K562 (cell line): ENCODE data around the gene HDAC2. TPM values are rescaled to one million over a fixed set of nuclear protein-coding genes. Genes with fewer than 3 reads are reported as not detected.

Experiments
- ATAC-seq: fragments of 200-7000 bp; cut with Tn5 transposase; 3 replicates; pipeline ENCODE4 v1.9.1; 2020; ENCODE audit warnings: moderate library complexity
- BruUV-seq: library from RNA; stranded (reverse); fragments of 400-500 nt; replicated peaks from 2 replicates; lab custom pipeline; 2021; lab: Mats Ljungman, UMichigan
- CTCF ChIA-PET: fragments of 300-600 bp; formaldehyde crosslinking; extraction: SDS; loops from one replicate; lab custom pipeline; 2021; ENCODE audit warnings: low intra/inter-chr PET ratio; lab: Yijun Ruan, JAX
- POLR2A ChIA-PET: fragments of 300-600, 350-650 bp; sonication (Branson Sonifier 250); formaldehyde crosslinking; extraction: SDS; loops from one replicate; lab custom pipeline; 2021; ENCODE audit warnings: antibody characterized with exemption, inconsistent platforms; lab: Yijun Ruan, JAX
- DNase-seq, 4 experiments: peaks; one replicate each; pipeline versions ENCODE4 v3.0.0 to v3.0.0-alpha.2; 2011 to 2018; ENCODE audit warnings: low spot score in 3 of 4, mixed read lengths in 3 of 4; ENCODE audit errors: extremely low read depth in 1 of 4
- FAIRE-seq: peaks from 2 replicates; lab custom pipeline; 2011; peaks lifted over from hg19 to GRCh38; lab: Jason Lieb, UNC
- H2AFZ ChIP-seq: 2 replicates; pipeline ENCODE4 v1.6.0; 2011; ENCODE audit warnings: low read depth, low read length, control low read depth, inconsistent platforms
- H3K27ac ChIP-seq: fragments of 200-600 bp; 3 replicates; pipeline ENCODE4 v1.8.0; 2011; ENCODE audit warnings: low read depth, mild to moderate bottlenecking, control low read depth, inconsistent platforms, low read length, moderate library complexity, mixed read lengths; ENCODE audit errors: extremely low read depth
- H3K27me3 ChIP-seq, 2 experiments: fragments of 300-600 bp in 1 of 2; 2 replicates in 1 of 2; 3 replicates in 1 of 2; pipeline versions ENCODE4 v1.6.0 to v1.8.0; 2011; ENCODE audit warnings: inconsistent platforms in 2 of 2, low read length in 2 of 2, mild to moderate bottlenecking in 1 of 2, mixed read lengths in 1 of 2, moderate library complexity in 1 of 2; ENCODE audit not compliant: control insufficient read depth in 2 of 2, insufficient read depth in 2 of 2
- H3K36me3 ChIP-seq: fragments of 300-600 bp; 3 replicates; pipeline ENCODE4 v1.8.0; 2011; ENCODE audit warnings: mild to moderate bottlenecking, low read length, inconsistent platforms; ENCODE audit not compliant: control insufficient read depth, insufficient read depth
- H3K4me1 ChIP-seq, 2 experiments: fragments of 200-600 bp in 1 of 2; replicated peaks in 1 of 2; 2 replicates in 1 of 2; 3 replicates in 1 of 2; pipeline versions ENCODE4 v1.5.1 to v1.8.0; 2011; ENCODE audit warnings: inconsistent platforms in 2 of 2, low read length in 2 of 2, mild to moderate bottlenecking in 1 of 2, mixed read lengths in 1 of 2, moderate library complexity in 1 of 2; ENCODE audit not compliant: control insufficient read depth in 2 of 2, insufficient read depth in 2 of 2
- H3K4me2 ChIP-seq: 2 replicates; pipeline ENCODE4 v1.6.1; 2011; ENCODE audit warnings: low read length, control low read depth, inconsistent platforms, mixed read lengths; ENCODE audit not compliant: insufficient read depth
- H3K4me3 ChIP-seq: fragments of 200-600 bp; sonication (generic), shearing (Covaris generic); 2 replicates; pipeline ENCODE4 v1.5.1; 2016; ENCODE audit warnings: control low read depth, inconsistent platforms
- H3K79me2 ChIP-seq: fragments of 200-600 bp; 3 replicates; pipeline ENCODE4 v1.8.0; 2011; ENCODE audit warnings: low read length, inconsistent platforms; ENCODE audit not compliant: control insufficient read depth, insufficient read depth
- H3K9ac ChIP-seq, 2 experiments: 2 replicates each; pipeline versions ENCODE4 v1.6.0 to v1.6.1; 2011; ENCODE audit warnings: low read depth in 2 of 2, low read length in 2 of 2, control low read depth in 1 of 2, inconsistent platforms in 1 of 2, mild to moderate bottlenecking in 1 of 2, mixed read lengths in 1 of 2; ENCODE audit not compliant: insufficient read depth in 1 of 2
- H3K9me1 ChIP-seq: one replicate; pipeline ENCODE4 v1.6.0; 2011; ENCODE audit warnings: inconsistent platforms, mild to moderate bottlenecking, low read length, moderate library complexity; ENCODE audit not compliant: control insufficient read depth, insufficient read depth
- H3K9me3 ChIP-seq: replicated peaks from 2 replicates; pipeline ENCODE4 v1.5.1; 2011; ENCODE audit warnings: low read depth, low read length, inconsistent platforms; ENCODE audit not compliant: control insufficient read depth, insufficient read depth
- H4K20me1 ChIP-seq: replicated peaks from 2 replicates; pipeline ENCODE4 v1.6.1; 2011; ENCODE audit warnings: low read length, inconsistent platforms, mixed read lengths; ENCODE audit not compliant: control insufficient read depth, insufficient read depth
- BCL6 ChIP-seq: fragments of 250-450 bp; sonication (Bioruptor Pico); IDR thresholded peaks from 2 replicates; pipeline ENCODE4 v1.4.0; 2020
- ESRRB ChIP-seq: fragments of 250-450 bp; sonication (Bioruptor Pico); IDR thresholded peaks from 2 replicates; pipeline ENCODE4 v1.5.0; 2020; ENCODE audit warnings: mild to moderate bottlenecking, moderate library complexity, borderline replicate concordance
- KLF6 ChIP-seq: fragments of 250-450 bp; sonication (Bioruptor Pico); IDR thresholded peaks from 2 replicates; pipeline ENCODE4 v1.4.0; 2020; ENCODE audit warnings: mild to moderate bottlenecking, moderate library complexity, borderline replicate concordance
- PTBP1 ChIP-seq: fragments of 200-400 bp; formaldehyde crosslinking; IDR thresholded peaks from 2 replicates; pipeline ENCODE4 v1.6.1; 2017; ENCODE audit warnings: low read depth, low read length
- RCOR1 ChIP-seq, 2 experiments: IDR thresholded peaks; 2 replicates each; pipeline ENCODE4 v1.6.1; 2012; ENCODE audit warnings: low read depth in 2 of 2, low read length in 2 of 2, borderline replicate concordance in 1 of 2, improper control_type of control experiment in 1 of 2
- TEAD2 ChIP-seq: fragments of 450-650 bp; IDR thresholded peaks from 2 replicates; pipeline ENCODE4 v1.6.1; 2016; ENCODE audit warnings: missing genetic modification characterization, control low read depth, missing compliant biosample characterization
- THRA ChIP-seq: fragments of 450-650 bp; IDR thresholded peaks from 2 replicates; pipeline ENCODE4 v1.6.1; 2017; ENCODE audit warnings: mild to moderate bottlenecking, moderate library complexity
- ZNF41 ChIP-seq: fragments of 250-450 bp; sonication (Bioruptor Pico); conservative IDR thresholded peaks from 2 replicates; pipeline ENCODE4 v1.4.0; 2020; ENCODE audit warnings: mild to moderate bottlenecking
- ZSCAN29 ChIP-seq: fragments of 450-650 bp; IDR thresholded peaks from 2 replicates; pipeline ENCODE4 v1.6.1; 2017
- WGBS: fragments of 100-300 bp; shearing (Covaris generic); methylation state at CpG from one replicate; pipeline ENCODE4 v1.1.6; 2016; ENCODE audit warnings: low coverage, mixed read lengths; ENCODE audit not compliant: insufficient coverage; ENCODE audit errors: missing lambda C conversion rate; 5-methylcytosine and 5-hydroxymethylcytosine counted together
- in situ Hi-C: fragments of 300-500 bp; cut with MboI; formaldehyde crosslinking; loops from 4 replicates; pipeline ENCODE4 v1.15.0; 2018; ENCODE audit warnings: inconsistent platforms, mixed read lengths
- intact Hi-C: fragments of 100-400 bp; cut with micrococcal nuclease; formaldehyde crosslinking; loops from 2 replicates; pipeline ENCODE4 v1.14.2; 2022
- polyA plus RNA-seq, 8 experiments: library from polyadenylated mRNA; depleted of rRNA in 4 of 8; stranded (reverse) in 5 of 8; unstranded in 3 of 8; fragments of >200 nt; fragmentation: Nextera tagmentation in 2 of 8; fragmentation: Illumina TruSeq in 1 of 8; extraction: Ambion mirVana in 2 of 8; extraction: Trizol in 1 of 8; gene quantifications; 2 replicates each; pipeline versions ENCODE4 v1.2.1 to v1.2.3, GENCODE V29; 2011 to 2014; ENCODE audit warnings: inconsistent platforms in 1 of 8, missing spikeins in 1 of 8
- total RNA-seq, 7 experiments: library from RNA; depleted of rRNA in 6 of 7; stranded (reverse); fragments of >200 nt in 6 of 7; fragmentation: Illumina TruSeq in 2 of 7; extraction: Trizol in 2 of 7; gene quantifications; 2 replicates each; pipeline versions ENCODE4 v1.2.1 to v1.2.3, GENCODE V29; 2011 to 2021; ENCODE audit warnings: low replicate concordance in 1 of 7
- TF ChIP-seq, protein P1 (sequence below): sonication (generic); formaldehyde crosslinking; IDR thresholded peaks from 2 replicates; pipeline ENCODE4 v1.8.0; 2022; ENCODE audit warnings: mild to moderate bottlenecking, missing genetic modification reagents, borderline replicate concordance

Gene HDAC2
- total and polyA plus RNA-seq, 9 of the 15 experiments (the other 6 are each of a cell fraction or from before 2014, with no cell fraction given), result 67.0 to 277 (median 151) TPM

DNA sequence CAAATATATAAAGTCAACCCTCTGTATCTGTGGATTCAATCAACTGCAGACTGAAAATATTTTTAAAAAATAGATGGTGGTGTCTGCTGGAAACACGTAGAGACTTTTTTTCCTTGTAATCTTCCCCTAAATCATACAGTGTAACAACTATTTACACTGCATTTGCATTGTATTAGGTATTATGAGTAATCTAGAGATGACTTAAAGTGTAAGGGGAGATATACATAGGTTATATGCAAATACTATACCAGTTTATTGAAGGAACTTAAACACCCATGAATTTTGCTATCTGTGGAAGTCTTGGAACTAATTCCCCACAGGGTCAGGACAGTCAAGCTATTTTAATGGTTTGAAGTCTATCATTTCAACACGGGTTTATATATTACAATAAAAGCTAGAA lies 10.2 kb downstream of the HDAC2 start:
- H3K27me3 ChIP-seq, result no peaks in the 10 kb centered on the region
- intact Hi-C loops, result no loop called here
- TF ChIP-seq THRA, result no peak
- TF ChIP-seq PTBP1, result no peak
- TF ChIP-seq ZNF41 (CRISPR knock-in tag), result no peak
- no peak for TF ChIP-seq BCL6
- no peak for TF ChIP-seq TEAD2
- TF ChIP-seq ZSCAN29, result no peak
- TF ChIP-seq KLF6 (CRISPR knock-in tag), result no peak
- no peak for TF ChIP-seq ESRRB (CRISPR knock-in tag)
- no peak for TF ChIP-seq RCOR1 (IDR thresholded peaks at IDR 0.05; ENCODE audit: borderline replicate concordance in 1 of 2, low read depth in 2 of 2, low read length in 2 of 2)
- TF ChIP-seq, protein P1, sequence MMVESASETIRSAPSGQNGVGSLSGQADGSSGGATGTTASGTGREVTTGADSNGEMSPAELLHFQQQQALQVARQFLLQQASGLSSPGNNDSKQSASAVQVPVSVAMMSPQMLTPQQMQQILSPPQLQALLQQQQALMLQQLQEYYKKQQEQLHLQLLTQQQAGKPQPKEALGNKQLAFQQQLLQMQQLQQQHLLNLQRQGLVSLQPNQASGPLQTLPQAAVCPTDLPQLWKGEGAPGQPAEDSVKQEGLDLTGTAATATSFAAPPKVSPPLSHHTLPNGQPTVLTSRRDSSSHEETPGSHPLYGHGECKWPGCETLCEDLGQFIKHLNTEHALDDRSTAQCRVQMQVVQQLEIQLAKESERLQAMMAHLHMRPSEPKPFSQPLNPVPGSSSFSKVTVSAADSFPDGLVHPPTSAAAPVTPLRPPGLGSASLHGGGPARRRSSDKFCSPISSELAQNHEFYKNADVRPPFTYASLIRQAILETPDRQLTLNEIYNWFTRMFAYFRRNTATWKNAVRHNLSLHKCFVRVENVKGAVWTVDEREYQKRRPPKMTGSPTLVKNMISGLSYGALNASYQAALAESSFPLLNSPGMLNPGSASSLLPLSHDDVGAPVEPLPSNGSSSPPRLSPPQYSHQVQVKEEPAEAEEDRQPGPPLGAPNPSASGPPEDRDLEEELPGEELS (CRISPR knock-in tag), result no peak
- H4K20me1 ChIP-seq, result no peaks in the 10 kb centered on the region
- 66% methylated on average over 2 of the region's 2 CpGs for WGBS
- ATAC-seq (no peak), DNase-seq (no peak), FAIRE-seq (no peak)
- peaks cover 98% of the 10 kb centered on the region for H3K79me2 ChIP-seq
- no peak overlapping the region for H3K4me2 ChIP-seq
- H3K4me1 ChIP-seq, result no peaks in the 10 kb centered on the region
- H3K9me3 ChIP-seq, result no peaks in the 10 kb centered on the region
- ChIA-PET CTCF (no interaction called here), POLR2A (interaction anchor here (1.0 to 1.3 kb wide), 2 partner anchors 9 to 18 kb away, joined by 4 read pairs; no protein-coding TSS in a partner anchor)
- no peak overlapping the region for H3K27ac ChIP-seq
- no peak overlapping the region for H2AFZ ChIP-seq
- no peaks in the 10 kb centered on the region for H3K9me1 ChIP-seq
- no peak overlapping the region for H3K9ac ChIP-seq
- H3K36me3 ChIP-seq, result peaks cover 42% of the 10 kb centered on the region
- BruUV-seq, result no TSS peak
- in situ Hi-C loops, result no loop called here
- H3K4me3 ChIP-seq, result no peak overlapping the region
